ENCODE results near the gene CCDC18.

DNA sequence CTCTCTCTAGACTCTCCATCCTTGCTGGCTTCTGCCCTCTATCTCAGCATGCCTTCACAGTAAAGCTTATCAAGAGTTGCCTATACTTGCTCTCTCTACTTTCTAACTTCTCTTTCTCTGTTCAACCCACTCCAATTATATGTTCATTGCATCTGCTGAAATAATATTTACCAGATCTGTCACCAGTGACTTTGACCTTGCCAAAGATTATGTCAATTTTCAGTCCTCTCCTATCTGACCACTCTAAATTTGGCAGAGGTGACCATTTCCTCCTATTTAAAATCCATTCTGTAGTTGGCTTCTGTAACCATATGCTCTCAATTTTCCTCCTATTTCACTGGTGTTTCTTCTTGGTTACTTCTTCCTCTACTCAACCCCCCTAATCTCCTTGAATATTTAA lies 126.4 kb downstream of the CCDC18 start:
- TF ChIP-seq, protein P1, sequence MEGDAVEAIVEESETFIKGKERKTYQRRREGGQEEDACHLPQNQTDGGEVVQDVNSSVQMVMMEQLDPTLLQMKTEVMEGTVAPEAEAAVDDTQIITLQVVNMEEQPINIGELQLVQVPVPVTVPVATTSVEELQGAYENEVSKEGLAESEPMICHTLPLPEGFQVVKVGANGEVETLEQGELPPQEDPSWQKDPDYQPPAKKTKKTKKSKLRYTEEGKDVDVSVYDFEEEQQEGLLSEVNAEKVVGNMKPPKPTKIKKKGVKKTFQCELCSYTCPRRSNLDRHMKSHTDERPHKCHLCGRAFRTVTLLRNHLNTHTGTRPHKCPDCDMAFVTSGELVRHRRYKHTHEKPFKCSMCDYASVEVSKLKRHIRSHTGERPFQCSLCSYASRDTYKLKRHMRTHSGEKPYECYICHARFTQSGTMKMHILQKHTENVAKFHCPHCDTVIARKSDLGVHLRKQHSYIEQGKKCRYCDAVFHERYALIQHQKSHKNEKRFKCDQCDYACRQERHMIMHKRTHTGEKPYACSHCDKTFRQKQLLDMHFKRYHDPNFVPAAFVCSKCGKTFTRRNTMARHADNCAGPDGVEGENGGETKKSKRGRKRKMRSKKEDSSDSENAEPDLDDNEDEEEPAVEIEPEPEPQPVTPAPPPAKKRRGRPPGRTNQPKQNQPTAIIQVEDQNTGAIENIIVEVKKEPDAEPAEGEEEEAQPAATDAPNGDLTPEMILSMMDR (IDR thresholded peaks at IDR 0.05): no peak
- no peak for TF ChIP-seq EP300 (IDR thresholded peaks at IDR 0.05)
- no peak for TF ChIP-seq POLR2A (IDR thresholded peaks at IDR 0.05)
